GM12891 (cell line): ENCODE results near the gene BCL2.

Source experiments
- DNase-seq: peaks from one replicate; pipeline ENCODE4 v3.0.0; 2011; ENCODE audit warnings: low spot score; ENCODE audit not compliant: insufficient read length
- FAIRE-seq: peaks from 2 replicates; lab custom pipeline; 2011; peaks lifted over from hg19 to GRCh38; lab: Jason Lieb, UNC
- PAX5 ChIP-seq: IDR thresholded peaks from 2 replicates; pipeline ENCODE4 v1.6.1; 2011; ENCODE audit warnings: low read length, moderate library complexity, mild to moderate bottlenecking; ENCODE audit not compliant: insufficient read depth, severe bottlenecking
- POLR2A ChIP-seq: IDR thresholded peaks from 2 replicates; pipeline ENCODE4 v1.6.1; 2011; ENCODE audit warnings: low read depth, low read length, control low read depth
- POLR2AphosphoS5 ChIP-seq: IDR thresholded peaks from 2 replicates; pipeline ENCODE4 v1.6.1; 2011; ENCODE audit warnings: low read depth, low read length, control low read depth
- POU2F2 ChIP-seq: IDR thresholded peaks from 2 replicates; pipeline ENCODE4 v1.6.1; 2011; ENCODE audit warnings: low read depth, mild to moderate bottlenecking, control low read depth, low read length, moderate library complexity
- SPI1 ChIP-seq: IDR thresholded peaks from 2 replicates; pipeline ENCODE4 v1.6.1; 2011; ENCODE audit warnings: low read depth, low read length, control low read depth
- TAF1 ChIP-seq: IDR thresholded peaks from 2 replicates; pipeline ENCODE4 v1.6.1; 2011; ENCODE audit warnings: low read depth, low read length, control low read depth

BCL2 gene

DNA sequence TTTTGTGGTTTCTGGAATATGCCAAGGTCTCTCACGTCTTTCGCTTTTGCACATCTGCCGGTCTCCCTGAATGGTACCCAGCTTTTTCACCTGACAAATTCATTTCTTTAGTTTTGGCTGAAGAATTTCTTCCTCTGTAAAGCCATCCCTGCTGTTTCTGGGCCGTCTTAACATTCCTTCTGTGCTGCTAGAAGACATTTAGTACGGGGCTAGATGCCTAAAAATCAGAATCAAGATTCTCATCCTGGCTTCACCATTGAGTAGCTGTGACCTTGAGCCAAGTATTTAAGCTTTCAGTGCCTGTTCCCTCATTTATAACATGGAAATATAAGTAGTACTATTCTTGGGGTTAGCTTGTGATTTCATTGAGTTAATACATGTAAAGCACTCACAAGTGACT lies 6.4 kb upstream of the BCL2 start:
- FAIRE-seq (no peak), DNase-seq (no peak)
- no peak for TF ChIP-seq POLR2AphosphoS5
- no peak for TF ChIP-seq POLR2A
- no peak for TF ChIP-seq POU2F2
- no peak for TF ChIP-seq PAX5
- TF ChIP-seq SPI1 = no peak
- TF ChIP-seq TAF1 = no peak

DNA sequence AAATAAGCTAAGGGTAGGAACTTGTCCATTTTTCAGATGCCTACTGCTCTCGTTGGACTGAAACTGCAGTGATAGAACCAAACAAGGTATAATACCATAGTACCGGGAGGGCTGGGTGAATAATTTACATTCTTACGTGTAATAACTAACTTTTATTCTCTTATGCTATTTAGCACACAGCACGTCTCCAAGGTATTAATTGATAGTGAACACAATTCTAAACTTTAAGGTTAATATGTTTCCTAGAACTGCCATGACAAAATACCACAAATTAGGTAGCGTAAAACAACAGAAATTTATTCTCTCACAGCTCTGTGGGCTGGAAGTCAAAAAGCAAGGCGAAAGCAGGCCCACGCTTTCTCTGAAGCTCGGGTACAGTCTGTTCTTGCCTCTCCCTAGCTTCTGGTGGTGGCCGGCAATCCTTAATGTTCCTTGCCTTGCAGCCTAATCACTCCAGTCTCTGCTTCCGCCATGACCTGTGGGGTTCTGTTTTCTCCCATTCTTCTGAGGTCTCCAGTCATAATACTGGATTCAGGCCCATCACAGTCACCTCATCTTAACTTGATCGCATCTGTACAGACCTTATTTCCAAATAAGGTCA lies 5.6 kb upstream of the BCL2 start:
- FAIRE-seq (no peak), DNase-seq (no peak)
- TF ChIP-seq SPI1 = no peak
- no peak for TF ChIP-seq PAX5
- no peak for TF ChIP-seq POLR2A

DNA sequence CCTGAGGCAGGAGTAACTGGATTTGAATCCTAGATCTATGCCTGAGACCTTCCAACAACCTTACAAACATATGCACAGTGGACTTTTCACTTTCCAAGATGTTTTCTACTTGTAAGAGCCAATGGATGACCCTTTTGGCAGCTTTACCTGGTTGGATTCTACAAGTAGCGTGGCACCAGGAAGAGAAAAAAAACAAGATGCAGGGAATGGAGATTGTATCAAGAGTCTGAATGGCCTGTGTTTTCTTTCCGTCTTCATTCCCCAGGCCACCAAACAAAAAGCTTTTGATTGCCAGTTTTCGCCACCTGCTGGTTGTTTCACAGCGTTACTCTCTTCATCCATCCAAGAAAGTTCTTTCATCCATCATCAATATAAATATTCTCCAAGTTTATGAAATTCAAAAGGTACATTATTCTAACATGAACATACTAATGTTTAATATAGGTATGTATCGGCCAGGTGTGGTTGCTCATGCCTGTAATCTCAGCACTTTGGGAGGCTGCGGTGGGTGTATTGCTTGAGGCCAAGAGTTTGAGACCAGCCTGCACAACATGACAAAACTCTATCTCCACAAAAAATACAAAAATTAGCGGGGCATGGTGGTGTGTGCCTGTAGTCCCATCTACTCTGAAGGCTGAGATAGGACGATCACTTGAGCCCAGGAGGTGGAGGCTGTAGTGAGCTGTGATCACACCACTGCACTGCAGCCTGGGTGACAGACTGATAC lies 3.5 kb upstream of the BCL2 start:
- FAIRE-seq (peak; percentile 77), DNase-seq (no peak)
- TF ChIP-seq TAF1 (no peak), PAX5 (no peak), SPI1 (no peak), POU2F2 (no peak), POLR2A (no peak), POLR2AphosphoS5 (no peak)

DNA sequence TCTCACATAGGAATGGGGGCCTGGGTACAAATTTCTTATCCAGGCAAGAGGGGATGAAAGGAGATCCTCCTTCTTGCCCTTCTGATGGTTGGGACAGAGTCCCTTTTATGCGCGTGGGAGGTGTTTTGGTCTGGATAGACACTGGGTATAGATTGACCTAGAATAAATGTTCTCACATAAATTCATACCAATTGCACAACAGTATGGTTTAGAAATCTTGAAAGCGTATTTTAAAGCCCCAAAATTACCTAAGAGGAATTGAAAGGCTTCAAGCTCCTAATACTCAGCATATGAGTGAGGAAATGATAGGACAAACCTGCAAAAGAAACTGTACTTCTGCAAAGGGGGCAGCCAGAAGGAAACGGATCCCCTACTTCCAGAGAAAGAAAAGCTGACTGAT lies 2.6 kb upstream of the BCL2 start:
- no peak for FAIRE-seq
- TF ChIP-seq TAF1 = no peak
- TF ChIP-seq SPI1 = peak; percentile 30; the same call in 1 of the 2 replicates

DNA sequence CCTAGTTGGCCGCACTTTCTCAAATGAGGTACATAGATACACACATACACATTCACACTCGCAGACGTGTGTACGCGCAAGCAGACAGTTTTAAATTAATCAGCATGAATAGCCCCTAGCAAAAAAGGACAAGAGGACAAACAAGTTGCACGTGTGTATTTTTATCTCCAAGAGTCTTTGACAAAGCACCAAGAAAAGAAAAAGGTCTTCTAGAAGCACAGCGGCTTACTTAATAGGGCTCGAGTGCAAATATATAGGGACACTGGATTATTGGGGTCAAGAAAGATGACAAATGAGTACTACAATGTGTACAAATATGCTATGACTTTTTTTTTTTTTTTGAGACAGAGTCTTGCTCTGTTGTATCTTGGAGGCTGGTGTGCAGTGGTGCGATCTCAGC lies 1.7 kb upstream of the BCL2 start:
- DNase-seq = no peak
- TF ChIP-seq PAX5 = no peak
- TF ChIP-seq POLR2A = no peak
- no peak for TF ChIP-seq TAF1
- no peak for FAIRE-seq

More for the DNA sequence above, 2.6 kb upstream of the BCL2 start:
- DNase-seq = no peak

DNA sequence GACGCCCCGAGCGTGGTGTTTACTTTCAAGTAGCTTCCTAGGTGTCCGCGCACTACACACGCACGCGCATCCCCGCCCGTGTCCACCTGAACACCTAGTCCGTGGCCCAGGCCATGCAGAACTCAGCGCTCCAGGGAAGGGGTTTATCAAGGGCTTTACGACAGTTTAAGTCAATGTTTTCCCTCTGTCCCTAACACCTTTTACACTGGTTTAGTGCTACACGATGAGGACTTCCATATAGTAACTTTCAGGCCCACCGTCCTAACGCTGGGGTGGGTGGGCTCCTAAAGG lies 1.4 kb upstream of the BCL2 start:
- FAIRE-seq (peak; percentile 91), DNase-seq (no peak)
- TF ChIP-seq PAX5 (no peak), SPI1 (no peak), POLR2AphosphoS5 (no peak), POLR2A (no peak), POU2F2 (no peak; the same call in 1 of the 2 replicates), TAF1 (no peak)

DNA sequence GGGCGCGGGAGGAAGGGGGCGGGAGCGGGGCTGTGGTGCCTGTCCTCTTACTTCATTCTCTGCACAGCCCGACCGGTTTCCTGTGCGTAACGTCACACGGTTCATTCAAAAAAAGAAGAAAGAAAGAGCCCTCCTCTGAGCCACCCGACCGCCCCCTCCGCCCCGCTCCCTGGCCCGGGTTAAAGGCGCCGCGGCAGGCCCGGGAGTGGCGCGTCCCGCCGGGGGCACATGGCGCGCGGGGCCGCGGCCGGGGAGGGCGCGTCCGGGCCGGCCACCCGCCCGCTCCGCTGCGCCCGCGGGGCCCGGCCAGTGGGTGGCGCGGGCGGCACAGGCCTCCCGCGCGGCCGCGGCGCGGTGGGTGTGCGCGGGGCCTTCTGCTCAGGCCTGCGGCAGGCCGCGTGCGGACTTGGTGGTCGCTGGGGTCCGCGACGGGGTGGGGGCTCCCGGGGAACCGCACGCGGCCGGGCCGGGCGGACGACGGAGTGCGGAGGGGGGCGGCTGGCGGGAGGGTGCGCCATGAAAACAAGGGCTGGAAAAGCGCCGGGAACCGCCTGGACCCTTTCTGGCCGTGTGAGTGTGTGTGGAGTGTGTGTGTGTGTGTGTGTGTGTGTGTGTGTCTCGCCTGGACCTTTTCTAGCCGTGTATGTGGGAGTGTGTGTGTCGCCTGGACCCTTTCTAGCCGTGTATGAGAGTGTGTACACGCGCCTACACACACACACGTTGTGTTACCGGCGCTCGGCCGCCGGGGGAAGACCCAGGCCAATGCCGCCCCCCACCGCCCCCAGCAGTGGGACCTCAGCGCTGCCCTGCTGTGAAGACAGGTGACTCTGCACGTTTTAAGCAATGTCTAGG lies 780 bp upstream of the BCL2 start:
- DNase-seq = peak; percentile 67
- FAIRE-seq = peak; percentile 16
- TF ChIP-seq POLR2AphosphoS5 (peak; percentile 79), POU2F2 (peak; percentile 34; the same call in 1 of the 2 replicates), SPI1 (no peak), PAX5 (no peak), TAF1 (no peak; the same call in 1 of the 2 replicates), POLR2A (peak; percentile 82)

DNA sequence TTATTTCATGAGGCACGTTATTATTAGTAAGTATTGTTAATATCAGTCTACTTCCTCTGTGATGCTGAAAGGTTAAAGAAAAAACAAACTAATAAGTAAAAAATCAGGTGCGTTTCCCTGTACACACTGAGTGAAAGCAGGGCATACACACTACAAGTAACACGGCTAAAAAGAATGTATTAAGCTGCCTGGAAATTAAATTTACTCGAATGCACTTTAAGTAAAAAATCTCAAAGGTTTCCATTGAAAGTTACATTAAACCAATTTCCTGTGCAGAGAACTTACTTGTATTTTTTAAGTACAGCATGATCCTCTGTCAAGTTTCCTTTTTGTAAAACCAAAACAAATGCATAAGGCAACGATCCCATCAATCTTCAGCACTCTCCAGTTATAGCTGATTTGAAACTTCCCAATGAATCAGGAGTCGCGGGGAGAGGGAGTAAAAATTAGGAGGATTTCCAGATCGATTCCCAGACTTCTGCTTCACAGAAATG lies 633 bp downstream of the BCL2 start:
- DNase-seq (no peak), FAIRE-seq (no peak)
- no peak for TF ChIP-seq POLR2AphosphoS5
- no peak for TF ChIP-seq TAF1

DNA sequence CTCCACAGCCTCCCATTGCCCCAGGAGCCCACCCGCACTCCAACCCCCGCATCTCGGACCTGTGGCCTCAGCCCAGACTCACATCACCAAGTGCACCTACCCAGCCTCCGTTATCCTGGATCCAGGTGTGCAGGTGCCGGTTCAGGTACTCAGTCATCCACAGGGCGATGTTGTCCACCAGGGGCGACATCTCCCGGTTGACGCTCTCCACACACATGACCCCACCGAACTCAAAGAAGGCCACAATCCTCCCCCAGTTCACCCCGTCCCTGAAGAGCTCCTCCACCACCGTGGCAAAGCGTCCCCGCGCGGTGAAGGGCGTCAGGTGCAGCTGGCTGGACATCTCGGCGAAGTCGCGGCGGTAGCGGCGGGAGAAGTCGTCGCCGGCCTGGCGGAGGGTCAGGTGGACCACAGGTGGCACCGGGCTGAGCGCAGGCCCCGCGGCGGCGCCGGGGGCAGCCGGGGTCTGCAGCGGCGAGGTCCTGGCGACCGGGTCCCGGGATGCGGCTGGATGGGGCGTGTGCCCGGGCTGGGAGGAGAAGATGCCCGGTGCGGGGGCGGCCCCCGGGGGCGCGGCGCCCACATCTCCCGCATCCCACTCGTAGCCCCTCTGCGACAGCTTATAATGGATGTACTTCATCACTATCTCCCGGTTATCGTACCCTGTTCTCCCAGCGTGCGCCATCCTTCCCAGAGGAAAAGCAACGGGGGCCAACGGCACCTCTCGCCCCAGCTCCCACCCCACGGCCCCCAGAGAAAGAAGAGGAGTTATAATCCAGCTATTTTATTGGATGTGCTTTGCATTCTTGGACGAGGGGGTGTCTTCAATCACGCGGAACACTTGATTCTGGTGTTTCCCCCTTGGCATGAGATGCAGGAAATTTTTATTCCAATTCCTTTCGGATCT lies 1.3 kb downstream of the BCL2 start:
- DNase-seq (peak; percentile 58), FAIRE-seq (peak; percentile 99)
- TF ChIP-seq POLR2A (peak; percentile 60; the same call in 1 of the 2 replicates), POU2F2 (peak; percentile 83), PAX5 (peak; percentile 54), TAF1 (peak; percentile 69), POLR2AphosphoS5 (no peak; the same call in 1 of the 2 replicates), SPI1 (no peak)
